ENCODE results near the gene ITPKA.

DNA sequence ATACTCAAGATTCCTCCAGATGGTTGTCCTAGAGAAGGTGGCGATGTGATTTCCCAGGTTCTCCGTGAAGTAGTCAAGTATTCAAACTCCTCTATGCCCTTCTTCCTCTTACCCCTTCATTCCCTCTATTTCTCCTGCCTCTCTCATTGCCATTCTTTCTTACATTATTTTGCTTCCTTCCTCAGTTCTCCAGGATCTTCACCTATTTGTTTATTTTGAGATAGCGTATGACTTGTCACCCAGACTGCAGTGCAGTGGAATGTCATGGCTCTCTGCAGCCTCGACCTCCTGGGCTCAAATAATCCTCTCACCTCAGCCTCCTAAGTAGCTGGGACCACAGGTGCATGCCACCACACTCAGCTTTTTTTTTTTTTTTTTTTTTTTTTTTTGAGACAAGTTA, 1.8 kb upstream of the ITPKA start:
- TF ChIP-seq RCOR1 (IDR thresholded peaks at IDR 0.05; ENCODE audit: low read length) (no peak), TEAD4 (IDR thresholded peaks at IDR 0.05; ENCODE audit: borderline replicate concordance, insufficient read depth) (no peak), POLR2AphosphoS5 (IDR thresholded peaks at IDR 0.05; ENCODE audit: low read depth, low read length) (no peak), TAF1 (IDR thresholded peaks at IDR 0.05; ENCODE audit: borderline replicate concordance, low read depth, low read length) (no peak), RXRA (IDR thresholded peaks at IDR 0.05; ENCODE audit: borderline replicate concordance, low read depth) (no peak), MXI1 (IDR thresholded peaks at IDR 0.05; ENCODE audit: low read depth, low read length) (no peak), EP300 (IDR thresholded peaks at IDR 0.05; ENCODE audit: borderline replicate concordance in 1 of 2, low read depth in 1 of 2, low read length in 1 of 2) (no peak), RAD21 (IDR thresholded peaks at IDR 0.05; ENCODE audit: low read length) (no peak), YY1 (IDR thresholded peaks at IDR 0.05; ENCODE audit: low read depth) (no peak)
- TF ChIP-seq, protein P1, sequence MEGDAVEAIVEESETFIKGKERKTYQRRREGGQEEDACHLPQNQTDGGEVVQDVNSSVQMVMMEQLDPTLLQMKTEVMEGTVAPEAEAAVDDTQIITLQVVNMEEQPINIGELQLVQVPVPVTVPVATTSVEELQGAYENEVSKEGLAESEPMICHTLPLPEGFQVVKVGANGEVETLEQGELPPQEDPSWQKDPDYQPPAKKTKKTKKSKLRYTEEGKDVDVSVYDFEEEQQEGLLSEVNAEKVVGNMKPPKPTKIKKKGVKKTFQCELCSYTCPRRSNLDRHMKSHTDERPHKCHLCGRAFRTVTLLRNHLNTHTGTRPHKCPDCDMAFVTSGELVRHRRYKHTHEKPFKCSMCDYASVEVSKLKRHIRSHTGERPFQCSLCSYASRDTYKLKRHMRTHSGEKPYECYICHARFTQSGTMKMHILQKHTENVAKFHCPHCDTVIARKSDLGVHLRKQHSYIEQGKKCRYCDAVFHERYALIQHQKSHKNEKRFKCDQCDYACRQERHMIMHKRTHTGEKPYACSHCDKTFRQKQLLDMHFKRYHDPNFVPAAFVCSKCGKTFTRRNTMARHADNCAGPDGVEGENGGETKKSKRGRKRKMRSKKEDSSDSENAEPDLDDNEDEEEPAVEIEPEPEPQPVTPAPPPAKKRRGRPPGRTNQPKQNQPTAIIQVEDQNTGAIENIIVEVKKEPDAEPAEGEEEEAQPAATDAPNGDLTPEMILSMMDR (IDR thresholded peaks at IDR 0.05): no peak
- TF ChIP-seq, protein P2, sequence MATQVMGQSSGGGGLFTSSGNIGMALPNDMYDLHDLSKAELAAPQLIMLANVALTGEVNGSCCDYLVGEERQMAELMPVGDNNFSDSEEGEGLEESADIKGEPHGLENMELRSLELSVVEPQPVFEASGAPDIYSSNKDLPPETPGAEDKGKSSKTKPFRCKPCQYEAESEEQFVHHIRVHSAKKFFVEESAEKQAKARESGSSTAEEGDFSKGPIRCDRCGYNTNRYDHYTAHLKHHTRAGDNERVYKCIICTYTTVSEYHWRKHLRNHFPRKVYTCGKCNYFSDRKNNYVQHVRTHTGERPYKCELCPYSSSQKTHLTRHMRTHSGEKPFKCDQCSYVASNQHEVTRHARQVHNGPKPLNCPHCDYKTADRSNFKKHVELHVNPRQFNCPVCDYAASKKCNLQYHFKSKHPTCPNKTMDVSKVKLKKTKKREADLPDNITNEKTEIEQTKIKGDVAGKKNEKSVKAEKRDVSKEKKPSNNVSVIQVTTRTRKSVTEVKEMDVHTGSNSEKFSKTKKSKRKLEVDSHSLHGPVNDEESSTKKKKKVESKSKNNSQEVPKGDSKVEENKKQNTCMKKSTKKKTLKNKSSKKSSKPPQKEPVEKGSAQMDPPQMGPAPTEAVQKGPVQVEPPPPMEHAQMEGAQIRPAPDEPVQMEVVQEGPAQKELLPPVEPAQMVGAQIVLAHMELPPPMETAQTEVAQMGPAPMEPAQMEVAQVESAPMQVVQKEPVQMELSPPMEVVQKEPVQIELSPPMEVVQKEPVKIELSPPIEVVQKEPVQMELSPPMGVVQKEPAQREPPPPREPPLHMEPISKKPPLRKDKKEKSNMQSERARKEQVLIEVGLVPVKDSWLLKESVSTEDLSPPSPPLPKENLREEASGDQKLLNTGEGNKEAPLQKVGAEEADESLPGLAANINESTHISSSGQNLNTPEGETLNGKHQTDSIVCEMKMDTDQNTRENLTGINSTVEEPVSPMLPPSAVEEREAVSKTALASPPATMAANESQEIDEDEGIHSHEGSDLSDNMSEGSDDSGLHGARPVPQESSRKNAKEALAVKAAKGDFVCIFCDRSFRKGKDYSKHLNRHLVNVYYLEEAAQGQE (IDR thresholded peaks at IDR 0.05; ENCODE audit: low read depth, low read length): no peak
- TF ChIP-seq, protein P3, sequence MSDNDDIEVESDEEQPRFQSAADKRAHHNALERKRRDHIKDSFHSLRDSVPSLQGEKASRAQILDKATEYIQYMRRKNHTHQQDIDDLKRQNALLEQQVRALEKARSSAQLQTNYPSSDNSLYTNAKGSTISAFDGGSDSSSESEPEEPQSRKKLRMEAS (IDR thresholded peaks at IDR 0.05; ENCODE audit: low read depth): no peak
- TF ChIP-seq, protein P4, sequence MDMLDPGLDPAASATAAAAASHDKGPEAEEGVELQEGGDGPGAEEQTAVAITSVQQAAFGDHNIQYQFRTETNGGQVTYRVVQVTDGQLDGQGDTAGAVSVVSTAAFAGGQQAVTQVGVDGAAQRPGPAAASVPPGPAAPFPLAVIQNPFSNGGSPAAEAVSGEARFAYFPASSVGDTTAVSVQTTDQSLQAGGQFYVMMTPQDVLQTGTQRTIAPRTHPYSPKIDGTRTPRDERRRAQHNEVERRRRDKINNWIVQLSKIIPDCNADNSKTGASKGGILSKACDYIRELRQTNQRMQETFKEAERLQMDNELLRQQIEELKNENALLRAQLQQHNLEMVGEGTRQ (IDR thresholded peaks at IDR 0.05; ENCODE audit: borderline replicate concordance, low read depth, low read length): no peak
